Panc1 (cell line): Measurements from ENCODE around the gene PRSS27. TPM values are rescaled to one million over a fixed set of nuclear protein-coding genes. Genes with fewer than 3 reads are reported as not detected.

Experiments used
- ATAC-seq: fragments of 200-7000 bp; cut with Tn5 transposase; 2 replicates; pipeline ENCODE4 v1.9.1; 2020; ENCODE audit warnings: mild to moderate bottlenecking, moderate library complexity
- BruUV-seq: library from RNA; stranded (reverse); fragments of 400-500 nt; replicated peaks from 2 replicates; lab custom pipeline; 2021; lab: Mats Ljungman, UMichigan
- CTCF ChIA-PET: fragments of 300-600 bp; sonication (Branson Sonifier 250); formaldehyde crosslinking; loops from one replicate; lab custom pipeline; 2022; ENCODE audit warnings: antibody characterized with exemption; lab: Charles Lee
- POLR2A ChIA-PET: fragments of 300-600 bp; sonication (Branson Sonifier 250); formaldehyde crosslinking; loops from one replicate; lab custom pipeline; 2022; ENCODE audit warnings: antibody characterized with exemption; lab: Charles Lee
- DNase-seq: peaks from one replicate; pipeline ENCODE4 v3.0.0-alpha.2; 2010; ENCODE audit warnings: low read depth, low spot score
- H3K27ac ChIP-seq: 2 replicates; pipeline ENCODE4 v1.5.1; 2011; ENCODE audit warnings: mild to moderate bottlenecking, low read length, inconsistent platforms
- H3K27me3 ChIP-seq: fragments of 200-500 bp; sonication (Bioruptor generic); 2 replicates; pipeline ENCODE4 v1.6.0; 2014; ENCODE audit warnings: low read length, inconsistent platforms; ENCODE audit not compliant: control insufficient read depth, insufficient read depth
- H3K36me3 ChIP-seq: fragments of 200-500 bp; sonication (Bioruptor generic); 2 replicates; pipeline ENCODE4 v1.5.1; 2014; ENCODE audit warnings: inconsistent platforms, mild to moderate bottlenecking, low read length, moderate library complexity; ENCODE audit not compliant: control insufficient read depth, insufficient read depth
- H3K4me1 ChIP-seq: 2 replicates; pipeline ENCODE4 v1.5.1; 2011; ENCODE audit warnings: inconsistent platforms, mild to moderate bottlenecking, low read length, moderate library complexity; ENCODE audit not compliant: control insufficient read depth, insufficient read depth
- H3K4me3 ChIP-seq, 2 experiments: 2 replicates each; pipeline ENCODE4 v1.5.1; 2011 to 2012; ENCODE audit warnings: low read depth in 2 of 2, low read length in 2 of 2, mild to moderate bottlenecking in 2 of 2, inconsistent platforms in 1 of 2, moderate library complexity in 1 of 2
- H3K9me3 ChIP-seq: fragments of 200-500 bp; sonication (Bioruptor generic); 2 replicates; pipeline ENCODE4 v1.5.1; 2014; ENCODE audit warnings: low read depth, mild to moderate bottlenecking, inconsistent platforms, low read length, moderate library complexity; ENCODE audit not compliant: control insufficient read depth, insufficient read depth
- CTCF ChIP-seq: fragments of 450-650 bp; IDR thresholded peaks from 2 replicates; pipeline ENCODE4 v1.5.1; 2017; ENCODE audit warnings: mild to moderate bottlenecking
- POLR2AphosphoS5 ChIP-seq: IDR thresholded peaks from 2 replicates; pipeline ENCODE4 v1.6.1; 2012; ENCODE audit warnings: mild to moderate bottlenecking, low read depth, low read length, moderate library complexity
- REST ChIP-seq, 2 experiments: IDR thresholded peaks; 2 replicates each; pipeline ENCODE4 v1.6.1; 2011 to 2012; ENCODE audit warnings: low read depth in 2 of 2, control low read depth in 1 of 2, low read length in 1 of 2, mild to moderate bottlenecking in 1 of 2, moderate library complexity in 1 of 2; ENCODE audit not compliant: insufficient read depth in 1 of 2
- SIN3A ChIP-seq: IDR thresholded peaks from 2 replicates; pipeline ENCODE4 v1.6.1; 2012; ENCODE audit warnings: low read depth, mild to moderate bottlenecking, low read length, moderate library complexity, borderline replicate concordance; ENCODE audit not compliant: insufficient read depth
- TCF7L2 ChIP-seq: IDR thresholded peaks from 2 replicates; pipeline ENCODE4 v1.6.1; 2011; ENCODE audit warnings: mild to moderate bottlenecking, low read depth, low read length, inconsistent platforms
- in situ Hi-C: cut with HindIII; loops from 2 replicates; pipeline ENCODE4 v1.10.0; 2016; ENCODE audit warnings: low sequenced_read_pairs, low pct_unique_long_range_greater_than_20kb
- intact Hi-C: fragments of 100-400 bp; cut with micrococcal nuclease; formaldehyde crosslinking; loops from one replicate; pipeline ENCODE4 v1.10.0; 2022; ENCODE audit not compliant: unreplicated experiment
- total RNA-seq: library from RNA; stranded (reverse); gene quantifications from one replicate; pipeline ENCODE4 v1.2.1, GENCODE V29; 2021; ENCODE audit not compliant: unreplicated experiment

The PRSS27 gene
- total RNA-seq, 1 experiment from 2014 or later = 3.3 TPM

DNA sequence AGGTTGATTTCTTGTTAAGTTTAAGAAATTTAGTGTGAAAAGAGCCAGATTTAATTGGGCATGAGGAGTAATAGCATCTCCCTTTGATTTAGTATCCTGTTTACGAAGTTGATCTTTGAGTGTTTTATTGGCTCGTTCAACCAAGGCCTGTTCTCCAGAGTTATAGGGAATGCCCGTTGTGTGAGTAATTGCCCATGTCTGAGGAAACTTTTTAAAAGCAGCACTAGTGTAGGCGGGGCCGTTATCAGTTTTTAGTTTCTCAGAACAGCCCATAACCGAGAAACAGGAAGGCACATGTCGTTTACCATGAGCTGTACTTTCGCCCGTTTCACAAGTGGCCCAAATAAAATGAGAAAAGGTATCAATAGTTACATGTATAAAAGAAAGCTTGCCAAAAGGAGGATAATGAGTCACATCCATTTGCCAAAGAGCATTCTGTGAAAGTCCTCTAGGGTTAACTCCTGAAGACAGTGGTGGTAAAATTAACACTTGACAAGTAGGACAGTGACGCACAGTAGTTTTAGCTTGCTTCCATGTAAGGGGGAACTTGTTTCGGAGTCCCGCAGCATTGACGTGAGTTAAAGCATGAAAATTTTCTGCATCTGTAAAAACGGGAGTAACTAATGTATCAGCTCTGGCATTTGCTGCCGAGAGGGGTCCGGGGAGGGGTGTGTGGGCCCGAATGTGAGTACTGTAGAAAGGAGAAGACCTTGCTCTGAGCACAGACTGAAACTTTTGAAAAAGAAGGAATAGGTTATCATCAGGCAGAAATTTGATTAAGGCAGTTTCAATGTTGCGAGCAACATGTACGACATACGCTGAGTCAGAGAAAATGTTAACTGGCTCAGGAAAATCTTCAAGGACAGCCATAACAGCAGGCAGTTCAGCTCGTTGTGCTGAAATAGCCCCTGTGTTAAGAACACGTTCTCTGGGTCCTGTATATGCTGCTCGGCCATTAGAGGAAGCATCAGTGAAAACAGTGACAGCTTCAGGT lies 56.2 kb downstream of the PRSS27 start:
- H3K4me1 ChIP-seq = no peaks in the 10 kb centered on the region
- TF ChIP-seq TCF7L2 (no peak), REST (IDR thresholded peaks at IDR 0.05; ENCODE audit: insufficient read depth in 1 of 2, low read depth in 2 of 2, low read length in 1 of 2) (no peak), POLR2AphosphoS5 (no peak), SIN3A (no peak), CTCF (no peak)
- H3K27ac ChIP-seq = no peak overlapping the region
- DNase-seq (no peak), ATAC-seq (no peak)
- intact Hi-C loops (no loop called here), in situ Hi-C loops (no loop called here)
- no peaks in the 10 kb centered on the region for H3K36me3 ChIP-seq
- H3K27me3 ChIP-seq = no peaks in the 10 kb centered on the region
- ChIA-PET CTCF (no interaction called here), POLR2A (no interaction called here)
- H3K9me3 ChIP-seq = no peaks in the 10 kb centered on the region
- BruUV-seq = no TSS peak
- no peak overlapping the region for H3K4me3 ChIP-seq

Other genes starting within 250 kb of the PRSS27 start
- 3.2 TPM for gene NTN3, start 248.9 kb downstream of the PRSS27 start, total RNA-seq
- 26.7 TPM for gene TBC1D24, start 245.1 kb downstream of the PRSS27 start, total RNA-seq
- gene ATP6V0C, start 206.3 kb downstream of the PRSS27 start, total RNA-seq = 282 TPM
- gene AMDHD2, start 199.9 kb downstream of the PRSS27 start, total RNA-seq = 87.5 TPM
- gene CEMP1, start 188.8 kb downstream of the PRSS27 start, total RNA-seq = not detected
- 43.2 TPM for gene PDPK1, start 182.2 kb downstream of the PRSS27 start, total RNA-seq
- 61.1 TPM for gene KCTD5, start 37.7 kb downstream of the PRSS27 start, total RNA-seq
- gene SRRM2, start 32.4 kb upstream of the PRSS27 start, total RNA-seq = 617 TPM
- 642 TPM for gene ELOB, start 57.1 kb upstream of the PRSS27 start, total RNA-seq
- gene PRSS33, start 67.3 kb upstream of the PRSS27 start, total RNA-seq = 0.59 TPM
- gene PRSS41, start 78.2 kb upstream of the PRSS27 start, total RNA-seq = not detected
- gene PRSS21, start 97.0 kb upstream of the PRSS27 start, total RNA-seq = not detected
- gene ZG16B, start 110.1 kb upstream of the PRSS27 start, total RNA-seq = 9.1 TPM
- 23.9 TPM for gene PRSS22, start 137.9 kb upstream of the PRSS27 start, total RNA-seq
- 77.3 TPM for gene FLYWCH2, start 163.0 kb upstream of the PRSS27 start, total RNA-seq
- 67.9 TPM for gene FLYWCH1, start 191.7 kb upstream of the PRSS27 start, total RNA-seq
- 10.8 TPM for gene KREMEN2, start 244.1 kb upstream of the PRSS27 start, total RNA-seq
- gene PAQR4, start 249.1 kb upstream of the PRSS27 start, total RNA-seq = 51.8 TPM